GM19397 (cell line): ENCODE data around the gene PROB1.
"Not testable (repeated sequence)": the region's sequence is repeated elsewhere in the genome, so short reads cannot be mapped to it uniquely, and the experiment has no call there.

Experiments used
- ATAC-seq: cut with Tn5 transposase; IDR thresholded peaks from one replicate; pipeline ENCODE4 v1.9.1; 2021; ENCODE audit warnings: mild to moderate bottlenecking, moderate library complexity; ENCODE audit not compliant: unreplicated experiment

PROB1 gene, protein sequence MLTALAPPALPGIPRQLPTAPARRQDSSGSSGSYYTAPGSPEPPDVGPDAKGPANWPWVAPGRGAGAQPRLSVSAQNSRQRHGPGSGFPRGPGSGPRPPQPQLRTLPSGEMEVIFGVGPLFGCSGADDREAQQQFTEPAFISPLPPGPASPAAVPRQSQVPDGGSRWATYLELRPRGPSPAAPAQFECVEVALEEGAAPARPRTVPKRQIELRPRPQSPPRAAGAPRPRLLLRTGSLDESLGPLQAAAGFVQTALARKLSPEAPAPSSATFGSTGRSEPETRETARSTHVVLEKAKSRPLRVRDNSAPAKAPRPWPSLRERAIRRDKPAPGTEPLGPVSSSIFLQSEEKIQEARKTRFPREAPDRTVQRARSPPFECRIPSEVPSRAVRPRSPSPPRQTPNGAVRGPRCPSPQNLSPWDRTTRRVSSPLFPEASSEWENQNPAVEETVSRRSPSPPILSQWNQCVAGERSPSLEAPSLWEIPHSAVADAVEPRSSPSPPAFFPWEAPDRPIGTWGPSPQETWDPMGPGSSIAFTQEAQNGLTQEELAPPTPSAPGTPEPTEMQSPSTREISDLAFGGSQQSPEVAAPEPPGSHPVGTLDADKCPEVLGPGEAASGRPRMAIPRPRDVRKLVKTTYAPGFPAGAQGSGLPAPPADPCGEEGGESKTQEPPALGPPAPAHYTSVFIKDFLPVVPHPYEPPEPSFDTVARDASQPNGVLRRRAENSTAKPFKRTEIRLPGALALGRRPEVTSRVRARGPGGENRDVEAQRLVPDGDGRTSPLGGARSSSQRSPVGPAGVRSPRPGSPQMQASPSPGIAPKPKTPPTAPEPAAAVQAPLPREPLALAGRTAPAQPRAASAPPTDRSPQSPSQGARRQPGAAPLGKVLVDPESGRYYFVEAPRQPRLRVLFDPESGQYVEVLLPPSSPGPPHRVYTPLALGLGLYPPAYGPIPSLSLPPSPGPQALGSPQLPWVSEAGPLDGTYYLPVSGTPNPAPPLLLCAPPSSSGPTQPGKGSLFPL

DNA sequence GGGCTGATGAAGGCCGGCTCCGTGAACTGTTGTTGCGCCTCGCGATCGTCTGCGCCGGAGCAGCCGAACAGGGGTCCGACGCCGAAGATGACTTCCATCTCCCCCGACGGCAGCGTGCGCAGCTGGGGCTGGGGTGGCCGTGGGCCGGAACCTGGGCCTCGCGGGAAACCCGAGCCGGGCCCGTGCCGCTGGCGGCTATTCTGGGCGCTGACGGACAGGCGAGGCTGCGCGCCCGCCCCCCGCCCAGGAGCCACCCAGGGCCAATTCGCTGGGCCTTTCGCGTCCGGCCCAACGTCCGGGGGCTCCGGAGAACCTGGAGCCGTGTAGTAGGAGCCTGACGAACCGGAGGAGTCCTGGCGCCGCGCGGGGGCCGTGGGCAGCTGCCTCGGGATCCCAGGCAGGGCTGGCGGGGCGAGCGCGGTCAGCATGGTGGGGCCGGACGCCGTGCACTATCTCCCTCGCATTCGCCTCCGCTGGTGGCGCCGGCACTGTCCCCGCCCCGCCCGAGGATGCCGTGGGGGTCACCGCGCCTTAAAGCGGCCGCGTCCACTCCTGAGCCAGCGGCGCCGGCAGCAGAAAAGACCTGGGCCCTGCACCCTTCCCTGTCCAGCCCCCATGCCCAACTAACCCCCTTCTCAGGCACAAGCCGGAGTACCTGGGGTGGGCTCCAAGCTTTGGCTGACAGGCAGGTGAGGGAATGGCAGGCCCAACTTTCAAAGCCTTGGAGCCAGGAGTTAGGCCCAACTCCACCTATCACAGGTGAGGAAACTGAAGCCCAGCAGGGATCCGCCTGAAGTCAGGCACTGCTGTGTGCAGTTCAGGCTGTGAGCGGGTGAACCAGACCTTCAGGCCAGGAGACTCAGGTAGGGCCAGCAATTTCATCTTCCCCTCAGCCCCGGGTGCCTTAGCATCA, at the start of gene PROB1:
Gene PROB1, minus strand, starts transcription at position 451 of the 913 bp plus-strand sequence. Its CDS starts 23 bp downstream, at position 428.
- no peak for ATAC-seq

DNA sequence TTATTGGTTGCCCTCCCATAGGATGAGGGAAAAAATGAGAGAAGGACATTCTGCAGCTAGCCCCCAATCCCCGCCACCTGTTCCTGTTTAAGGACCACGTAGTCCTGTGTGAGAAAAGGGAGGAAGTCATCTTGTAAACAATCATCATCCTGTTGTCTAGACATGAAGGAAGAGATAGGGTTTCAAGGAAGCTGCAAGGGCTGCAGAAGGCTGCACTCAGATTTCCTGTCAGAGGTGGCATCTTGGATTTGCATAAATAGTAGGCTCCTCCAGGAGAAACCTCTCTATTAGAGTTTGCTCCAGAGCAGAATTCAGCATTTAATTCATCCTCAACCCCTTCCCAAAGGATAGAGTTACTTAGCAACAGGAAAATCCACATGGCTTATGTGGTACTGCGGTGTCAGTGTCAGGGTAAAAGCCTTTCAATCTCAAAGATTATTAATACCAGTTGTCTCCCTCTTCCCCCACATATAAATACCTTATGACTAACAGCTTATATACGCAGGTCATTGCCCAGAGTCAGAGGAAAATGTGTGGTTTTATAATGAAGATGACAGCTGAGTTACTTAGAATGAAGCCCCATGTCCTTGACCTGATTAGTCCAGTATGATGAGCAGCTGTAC, 49.0 kb upstream of the PROB1 start:
- no peak for ATAC-seq

DNA sequence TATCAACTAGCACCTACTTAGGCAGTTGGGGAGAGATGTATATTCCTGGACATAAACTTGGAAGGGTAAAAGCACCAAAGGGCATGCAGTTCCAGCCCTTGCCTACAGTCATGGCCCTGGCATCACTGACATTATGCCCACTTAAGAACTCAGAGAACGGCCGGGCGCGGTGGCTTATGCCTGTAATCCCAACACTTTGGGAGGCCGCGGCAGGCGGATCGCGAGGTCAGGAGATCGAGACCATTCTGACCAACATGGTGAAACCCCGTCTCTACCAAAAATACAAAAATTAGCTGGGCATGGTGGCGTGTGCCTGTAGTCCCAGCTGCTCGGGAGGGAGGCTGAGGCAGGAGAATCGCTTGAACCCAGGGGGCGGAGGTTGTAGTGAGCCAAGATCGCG, 45.5 kb upstream of the PROB1 start:
- not testable (repeated sequence) for ATAC-seq

DNA sequence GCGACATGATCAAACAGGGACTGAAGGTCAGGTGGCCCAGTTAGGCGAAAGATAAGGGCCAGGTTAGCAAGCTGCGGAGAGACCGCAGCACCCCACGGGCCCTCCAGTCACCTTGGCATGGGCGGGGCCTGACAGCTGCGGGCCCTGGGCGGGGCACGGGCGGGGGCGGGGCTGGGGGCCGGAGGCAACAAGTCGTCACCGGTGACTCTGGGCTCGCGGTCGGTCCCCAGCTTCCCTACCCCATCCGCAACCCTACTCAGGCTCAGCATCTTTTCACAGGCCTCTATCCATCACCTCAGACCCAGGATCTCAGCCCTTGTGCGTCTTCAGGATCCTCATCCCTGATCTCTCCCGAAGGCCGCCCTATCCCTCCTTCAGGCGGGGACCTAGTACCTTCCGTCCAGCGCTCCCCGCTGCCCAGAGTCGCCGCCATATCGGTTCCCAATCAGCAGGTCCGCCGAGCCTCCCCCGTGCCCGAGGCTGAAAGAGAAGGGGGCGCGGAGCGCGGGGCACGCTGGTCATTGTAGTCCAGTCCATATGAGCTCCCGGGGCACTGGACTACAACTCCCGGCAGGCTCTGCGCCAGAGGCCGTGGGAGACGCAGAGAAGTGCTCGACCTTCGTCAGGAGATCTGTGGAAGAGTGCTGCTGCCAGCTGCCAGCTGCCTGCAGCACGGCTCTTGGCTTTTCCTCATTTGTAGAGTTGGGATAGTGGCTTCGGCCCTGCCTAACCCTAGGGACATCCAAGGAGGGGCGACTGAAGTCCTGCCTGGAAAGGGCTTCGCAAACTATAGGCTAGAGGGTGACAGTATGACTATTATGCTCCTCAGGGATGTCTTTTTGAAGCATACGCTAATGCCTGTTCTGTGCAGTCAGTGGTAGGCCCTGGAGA, 44.4 kb upstream of the PROB1 start, which contains the start of gene DNAJC18:
Gene DNAJC18, minus strand, starts transcription at position 513 of the 891 bp plus-strand sequence. Its CDS starts 80 bp downstream, at position 433.
- ATAC-seq, result peak; percentile 91

DNA sequence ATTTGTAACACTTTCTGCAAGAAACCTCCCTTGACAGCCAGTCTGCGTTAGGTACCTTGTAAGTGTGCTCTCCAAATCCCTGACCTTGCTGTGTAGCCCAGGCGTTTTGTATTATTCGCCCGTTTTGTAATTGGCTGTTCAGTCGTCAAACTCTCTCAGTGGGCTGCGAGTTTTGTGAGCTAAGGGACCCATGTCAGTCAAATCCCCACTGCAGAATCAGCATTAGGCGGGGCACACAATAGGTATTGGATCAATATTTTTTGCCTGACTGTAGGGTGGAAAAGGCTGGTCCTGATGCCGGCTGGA, 43.8 kb upstream of the PROB1 start:
- no peak for ATAC-seq

DNA sequence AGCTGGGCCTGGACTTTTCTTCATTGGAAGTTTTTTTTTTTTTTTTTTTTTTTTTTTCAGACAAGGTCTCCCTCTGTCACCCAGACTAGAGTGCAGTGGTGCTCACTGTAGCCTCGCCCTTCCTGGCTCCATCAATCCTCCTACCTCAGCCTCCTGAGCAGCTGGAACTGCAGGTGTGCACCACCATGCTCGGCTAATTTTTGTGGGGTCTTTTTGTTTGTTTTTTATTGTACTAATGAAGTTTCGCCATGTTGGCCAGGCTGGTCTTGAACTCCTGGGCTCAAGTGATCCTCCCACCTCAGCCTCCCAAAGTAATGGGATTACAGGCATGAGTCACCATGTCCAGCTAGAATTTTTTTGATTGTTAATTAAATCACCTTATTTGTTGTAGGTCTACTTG, 40.8 kb upstream of the PROB1 start:
- no peak for ATAC-seq

DNA sequence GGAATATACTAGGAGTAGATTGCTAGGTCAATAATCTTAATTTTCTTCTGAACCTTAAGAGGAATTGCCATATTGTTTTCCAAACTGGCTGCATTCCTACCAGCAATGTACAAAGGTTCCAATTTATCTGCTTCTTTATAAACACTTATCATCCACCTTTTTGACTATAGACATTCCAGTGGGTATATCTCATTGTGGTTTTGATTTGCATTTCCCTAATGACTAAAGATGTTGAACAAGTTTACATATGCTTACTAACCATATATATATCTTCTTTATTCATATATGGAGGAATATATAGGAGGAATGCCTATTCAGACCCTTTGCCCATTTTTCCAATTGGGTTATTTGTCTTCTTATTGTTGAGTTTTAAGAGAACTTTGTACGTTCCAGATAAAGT, 36.8 kb upstream of the PROB1 start:
- ATAC-seq, result no peak

DNA sequence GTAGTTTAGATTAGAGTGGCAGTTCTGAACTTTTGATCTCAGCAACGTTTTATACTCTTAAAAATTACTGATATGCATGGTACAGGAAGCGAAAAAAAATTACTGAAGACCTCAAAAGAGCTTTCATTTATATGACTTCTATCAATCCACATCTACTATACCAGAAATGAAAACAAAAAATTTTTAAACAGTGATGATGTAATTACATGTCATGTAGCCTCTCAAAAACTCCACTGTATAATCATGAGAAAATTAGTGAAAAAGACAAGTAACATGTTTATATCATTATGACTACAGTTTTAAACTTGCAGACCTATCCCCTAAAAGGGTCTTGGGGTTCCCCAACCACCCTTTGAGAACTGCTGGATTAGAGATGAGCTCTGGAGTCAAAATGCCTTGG, 35.1 kb upstream of the PROB1 start:
- no peak for ATAC-seq

DNA sequence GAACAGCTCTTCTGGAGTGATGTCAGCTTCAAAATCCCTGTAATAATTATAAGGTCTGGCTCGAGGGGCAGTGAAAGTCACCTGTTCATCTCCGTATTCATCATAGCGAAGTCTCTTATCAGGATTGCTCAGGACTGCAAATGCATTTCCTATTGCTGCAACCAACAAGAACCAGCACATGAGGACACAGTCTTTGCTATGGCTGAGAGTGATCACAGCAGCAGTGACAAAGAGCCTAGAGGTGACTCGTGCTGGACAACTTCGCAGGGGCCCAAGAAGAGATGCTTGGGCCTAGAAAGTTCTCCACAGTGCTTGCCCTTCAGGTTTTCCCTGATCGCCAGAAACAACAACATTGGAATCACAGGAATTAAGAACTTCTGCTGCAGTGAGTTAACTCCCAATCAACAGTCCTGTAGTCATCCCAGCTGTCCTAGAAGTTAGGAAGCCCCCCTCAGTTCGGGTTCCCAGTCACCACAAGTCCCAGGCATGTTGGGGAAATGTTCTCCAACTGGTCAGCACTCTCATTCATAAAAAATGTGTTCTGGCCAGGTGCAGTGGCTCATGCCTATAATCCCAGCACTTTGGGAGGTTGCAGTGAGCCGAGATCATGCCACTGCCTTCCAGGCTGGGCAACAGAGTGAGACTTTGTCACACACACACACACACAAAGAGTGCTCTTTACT, 31.4 kb upstream of the PROB1 start:
- ATAC-seq, result no peak

DNA sequence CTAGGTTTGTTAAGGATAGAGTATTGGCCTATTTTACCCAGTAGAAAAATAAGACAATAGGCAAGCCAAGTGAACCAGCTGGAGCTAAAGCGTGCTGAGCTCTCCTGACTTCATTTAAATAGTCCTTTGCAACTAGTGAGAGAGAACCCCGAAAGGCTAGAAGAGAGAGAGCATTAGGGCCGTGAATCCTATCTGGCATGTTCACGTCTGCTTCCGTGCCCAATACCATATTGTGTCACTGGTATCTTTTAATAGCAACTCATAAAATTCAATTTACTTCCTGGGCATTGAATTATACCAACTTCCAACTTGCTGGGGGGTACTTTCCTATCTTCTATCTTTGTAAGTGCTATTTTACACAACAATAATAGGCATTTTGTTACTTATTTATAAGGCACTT, 30.6 kb upstream of the PROB1 start:
- ATAC-seq, result no peak

DNA sequence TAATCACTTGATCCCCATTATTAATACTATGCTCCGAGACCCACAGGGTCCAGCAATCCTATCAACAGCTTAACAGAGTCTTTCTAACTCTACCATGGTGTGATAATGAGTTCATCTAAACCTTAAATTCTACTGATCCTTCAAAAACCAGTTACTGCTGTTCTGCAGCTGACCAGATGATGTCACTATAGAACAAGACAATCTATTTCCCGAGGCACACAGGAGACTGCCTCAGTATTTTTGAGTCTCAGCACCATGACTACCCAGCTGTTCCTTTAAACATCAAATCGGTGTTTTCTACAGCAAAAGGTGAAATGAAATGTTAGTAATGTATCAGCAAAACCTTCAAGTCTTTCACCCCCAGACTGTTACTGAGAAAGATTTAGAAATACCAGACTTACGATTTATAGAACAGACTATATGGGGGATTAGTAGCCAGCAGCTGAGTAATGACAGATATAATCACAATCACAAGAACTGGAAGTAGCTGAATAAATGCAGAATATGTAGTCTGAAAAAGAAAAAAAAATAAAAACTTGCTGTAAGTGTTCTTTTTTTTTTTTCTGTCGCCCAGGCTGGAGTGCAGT, 27.5 kb upstream of the PROB1 start:
- no peak for ATAC-seq

DNA sequence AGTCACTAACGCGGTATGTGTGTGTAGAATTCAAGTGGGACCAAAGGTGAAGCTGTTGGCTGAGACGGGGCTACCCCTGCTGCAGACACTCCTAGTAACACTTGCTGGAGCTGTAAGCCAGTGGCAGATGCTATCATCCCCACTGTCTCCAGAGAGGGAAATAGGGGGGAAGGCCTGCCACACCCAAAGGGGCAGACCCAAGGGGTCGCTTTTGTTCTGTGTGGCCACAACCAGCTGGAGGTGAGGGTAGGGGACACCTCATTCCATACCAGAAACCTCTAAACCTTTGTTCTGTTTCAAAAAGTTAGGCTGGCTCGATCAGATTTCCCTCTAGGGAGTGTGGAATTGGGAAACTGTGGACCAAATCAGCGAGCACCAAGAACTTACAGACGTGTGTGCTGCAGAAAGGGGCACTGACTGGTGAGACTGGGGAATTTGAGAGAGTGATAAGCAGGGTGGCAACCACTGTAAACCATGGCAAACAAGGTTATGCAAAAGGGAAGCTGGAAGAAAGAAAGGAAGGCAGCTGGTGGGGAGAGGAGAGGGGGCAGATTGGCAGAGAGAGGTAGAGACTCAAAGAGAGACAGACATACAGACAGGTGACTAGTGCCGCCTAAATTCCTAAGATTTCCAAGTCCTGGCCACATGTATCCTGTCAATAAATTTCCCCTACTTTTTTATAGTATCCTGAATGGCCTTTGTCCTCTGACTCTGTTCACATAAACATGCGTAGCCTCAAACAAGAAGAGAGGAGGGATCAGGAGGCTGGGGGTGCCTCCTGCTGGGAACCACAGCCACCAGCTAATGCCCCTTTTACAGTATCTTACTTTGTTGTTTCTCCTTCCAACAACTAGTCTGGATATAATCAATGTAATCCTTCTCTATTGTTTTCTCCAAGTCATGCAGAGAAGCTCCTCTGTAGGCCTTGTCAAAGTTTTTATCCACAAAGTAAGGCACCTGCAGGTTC, 24.6 kb upstream of the PROB1 start:
- no peak for ATAC-seq

DNA sequence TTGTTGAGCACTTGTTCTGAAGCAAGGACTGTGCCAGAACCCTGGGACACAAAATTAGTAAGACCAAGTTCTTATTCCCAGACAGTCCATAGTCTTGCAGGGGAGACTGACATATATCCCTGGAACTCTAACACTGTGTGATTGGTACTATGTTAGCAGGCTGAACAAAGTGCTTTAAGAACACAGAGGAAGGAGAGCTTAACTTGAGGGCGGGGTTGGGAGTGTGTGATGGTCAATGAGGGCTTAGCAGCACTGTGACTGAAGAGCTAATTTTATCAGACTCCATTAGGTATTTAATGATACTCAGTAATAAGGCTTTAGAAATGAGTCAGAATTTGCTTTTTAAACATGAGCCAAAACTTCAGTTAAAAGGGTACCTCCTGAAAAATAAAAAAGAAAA, 23.9 kb upstream of the PROB1 start:
- ATAC-seq, result no peak

DNA sequence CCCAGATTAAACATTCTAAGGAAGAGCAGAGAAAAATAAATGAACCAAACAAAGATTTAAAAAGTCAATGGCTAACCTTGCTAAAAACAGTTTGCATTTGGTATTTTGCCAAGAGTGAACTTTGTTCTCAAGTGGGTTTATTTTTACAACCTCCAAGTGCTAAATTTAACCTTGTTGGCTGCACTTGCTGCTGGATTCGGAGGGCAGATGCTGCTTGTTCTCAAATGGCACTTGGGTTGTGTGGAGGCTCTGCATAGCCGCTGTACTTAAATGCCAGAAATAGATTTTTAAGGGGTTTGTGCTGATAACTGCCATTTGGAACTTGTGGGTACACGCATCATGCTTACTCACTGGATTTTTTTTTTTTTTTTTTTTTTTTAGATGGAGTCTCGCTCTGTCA, 22.3 kb upstream of the PROB1 start:
- no peak for ATAC-seq

DNA sequence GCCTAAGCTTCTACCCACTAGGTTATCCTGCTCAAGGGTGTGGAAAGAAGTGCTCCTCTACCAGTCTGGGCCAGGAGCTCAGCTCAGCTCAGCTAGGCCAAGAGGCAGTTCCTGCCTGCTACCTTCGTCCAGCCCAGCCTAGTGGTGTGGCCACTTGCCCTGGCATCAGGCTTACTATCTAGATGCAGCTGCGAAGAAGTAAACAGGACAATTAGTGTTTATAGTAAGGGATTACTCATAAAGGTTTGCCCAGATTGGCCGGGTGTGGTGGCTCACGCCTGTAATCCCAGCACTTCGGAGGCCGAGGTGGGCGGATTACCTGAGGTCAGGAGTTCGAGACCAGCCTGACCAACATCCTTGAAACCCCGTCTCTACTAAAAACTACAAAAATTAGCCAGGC, 21.7 kb upstream of the PROB1 start:
- no peak for ATAC-seq

DNA sequence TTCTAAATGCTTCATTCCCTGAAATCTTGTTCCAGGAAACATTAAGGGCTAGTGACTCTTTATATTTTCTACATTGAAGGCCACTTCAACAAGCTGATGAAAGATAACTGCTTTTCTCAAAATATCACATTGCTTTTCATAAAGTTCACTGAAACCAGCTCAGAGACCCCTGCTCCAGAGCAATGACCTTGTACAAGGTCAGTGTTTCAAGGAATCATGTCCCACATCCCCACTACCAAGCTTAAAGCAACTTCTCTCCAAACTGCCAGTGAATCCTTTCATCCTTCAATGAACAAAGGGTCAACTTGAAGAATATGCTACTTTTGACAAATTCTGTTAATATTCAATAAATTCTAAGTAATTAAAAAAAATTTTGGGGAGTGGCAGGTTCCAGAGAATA, 21.0 kb upstream of the PROB1 start:
- ATAC-seq, result no peak

DNA sequence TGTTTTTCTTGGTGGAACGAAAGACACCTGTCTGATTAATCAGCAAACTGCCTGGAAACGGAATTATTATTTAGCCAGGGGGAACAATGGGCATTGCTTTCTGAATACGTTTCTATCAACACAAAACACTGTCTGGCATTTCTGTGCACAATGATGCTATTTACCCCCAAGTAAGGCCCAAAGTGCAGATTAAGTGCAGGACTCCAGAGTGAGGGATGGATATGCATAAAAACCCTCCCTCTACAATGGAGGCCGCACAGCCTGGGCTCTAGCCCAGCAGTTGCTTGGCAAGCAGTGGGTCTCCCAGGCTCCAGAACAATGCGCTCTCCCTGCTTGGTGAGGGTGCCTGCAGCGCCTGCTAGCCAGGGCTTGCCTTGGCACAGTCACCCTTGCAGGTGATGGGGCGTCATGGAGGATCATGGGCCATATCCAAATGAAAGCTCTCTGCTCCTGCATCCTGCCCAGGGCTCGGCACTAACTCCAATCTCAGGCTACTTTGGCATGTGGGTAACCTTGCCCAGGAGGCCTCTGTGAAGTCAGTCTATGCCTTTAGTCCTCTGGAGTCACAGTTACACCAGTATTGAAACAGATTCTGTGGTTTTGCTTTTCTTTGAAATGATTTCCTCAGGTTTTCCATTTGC, 20.4 kb upstream of the PROB1 start:
- ATAC-seq, result no peak
